HEK293 (cell line): ENCODE results near the gene CHST8.

ENCODE experiments used
- HOXD13 ChIP-seq: sonication (generic); formaldehyde crosslinking; IDR thresholded peaks from 2 replicates; pipeline ENCODE4 v1.8.0; 2022; ENCODE audit warnings: missing genetic modification reagents, borderline replicate concordance
- KLF1 ChIP-seq: fragments of 450-650 bp; formaldehyde crosslinking; IDR thresholded peaks from 2 replicates; pipeline ENCODE4 v1.5.1; 2016; ENCODE audit warnings: missing biosample characterization, missing genetic modification characterization
- PRDM1 ChIP-seq: fragments of 450-650 bp; formaldehyde crosslinking; IDR thresholded peaks from 2 replicates; pipeline ENCODE4; 2016; ENCODE audit warnings: missing biosample characterization, missing genetic modification characterization
- TCF7L2 ChIP-seq: IDR thresholded peaks from 2 replicates; pipeline ENCODE4 v1.6.1; 2011; ENCODE audit warnings: low read depth, mild to moderate bottlenecking, inconsistent platforms, low read length, moderate library complexity, borderline replicate concordance
- ZBTB8A ChIP-seq: fragments of 450-650 bp; formaldehyde crosslinking; IDR thresholded peaks from 2 replicates; pipeline ENCODE4 v1.5.1; 2016; ENCODE audit warnings: missing biosample characterization, missing genetic modification characterization
- ZFHX2 ChIP-seq: fragments of 450-650 bp; formaldehyde crosslinking; conservative IDR thresholded peaks from 2 replicates; pipeline ENCODE4 v1.5.1; 2016; ENCODE audit warnings: missing biosample characterization, missing genetic modification characterization
- ZNF121 ChIP-seq: fragments of 450-650 bp; formaldehyde crosslinking; IDR thresholded peaks from 2 replicates; pipeline ENCODE4 v1.5.1; 2016; ENCODE audit warnings: missing biosample characterization, missing genetic modification characterization
- ZNF133 ChIP-seq: fragments of 450-650 bp; formaldehyde crosslinking; IDR thresholded peaks from 2 replicates; pipeline ENCODE4 v1.5.1; 2016; ENCODE audit warnings: missing biosample characterization, missing genetic modification characterization
- ZNF138 ChIP-seq: fragments of 450-650 bp; formaldehyde crosslinking; IDR thresholded peaks from 2 replicates; pipeline ENCODE4 v1.5.1; 2016; ENCODE audit warnings: missing biosample characterization, missing genetic modification characterization, borderline replicate concordance
- ZNF157 ChIP-seq: fragments of 450-650 bp; formaldehyde crosslinking; IDR thresholded peaks from 2 replicates; pipeline ENCODE4 v1.5.1; 2016; ENCODE audit warnings: missing biosample characterization, missing genetic modification characterization
- ZNF2 ChIP-seq: fragments of 450-650 bp; formaldehyde crosslinking; IDR thresholded peaks from 2 replicates; pipeline ENCODE4 v1.5.1; 2016; ENCODE audit warnings: missing biosample characterization, missing genetic modification characterization
- ZNF221 ChIP-seq: fragments of 450-650 bp; formaldehyde crosslinking; IDR thresholded peaks from 2 replicates; pipeline ENCODE4 v1.5.1; 2017; ENCODE audit warnings: missing biosample characterization, missing genetic modification characterization, borderline replicate concordance
- ZNF248 ChIP-seq: fragments of 450-650 bp; formaldehyde crosslinking; IDR thresholded peaks from 2 replicates; pipeline ENCODE4 v1.5.1; 2017; ENCODE audit warnings: missing biosample characterization, missing genetic modification characterization
- ZNF561 ChIP-seq: fragments of 450-650 bp; IDR thresholded peaks from 2 replicates; pipeline ENCODE4 v1.5.1; 2018; ENCODE audit warnings: missing biosample characterization, missing genetic modification characterization, borderline replicate concordance
- ZNF596 ChIP-seq: fragments of 450-650 bp; IDR thresholded peaks from 2 replicates; pipeline ENCODE4 v1.5.0; 2018; ENCODE audit warnings: missing biosample characterization, mild to moderate bottlenecking, missing genetic modification characterization, moderate library complexity
- ZNF600 ChIP-seq: fragments of 450-650 bp; formaldehyde crosslinking; IDR thresholded peaks from 2 replicates; pipeline ENCODE4 v1.5.1; 2016; ENCODE audit warnings: missing biosample characterization, missing genetic modification characterization
- ZNF658 ChIP-seq: fragments of 450-650 bp; formaldehyde crosslinking; IDR thresholded peaks from 2 replicates; pipeline ENCODE4; 2016; ENCODE audit warnings: missing biosample characterization, missing genetic modification characterization
- ZNF664 ChIP-seq: fragments of 450-650 bp; formaldehyde crosslinking; IDR thresholded peaks from 2 replicates; pipeline ENCODE4 v1.5.1; 2016; ENCODE audit warnings: missing biosample characterization, missing genetic modification characterization
- ZNF776 ChIP-seq: fragments of 450-650 bp; formaldehyde crosslinking; IDR thresholded peaks from 2 replicates; pipeline ENCODE4 v1.5.0; 2017; ENCODE audit warnings: missing biosample characterization, missing genetic modification characterization, borderline replicate concordance
- ZNF843 ChIP-seq: fragments of 450-650 bp; formaldehyde crosslinking; IDR thresholded peaks from 2 replicates; pipeline ENCODE4 v1.5.1; 2016; ENCODE audit warnings: missing biosample characterization, missing genetic modification characterization
- TF ChIP-seq, protein P1 (sequence below): fragments of 450-650 bp; formaldehyde crosslinking; conservative IDR thresholded peaks from 2 replicates; pipeline ENCODE4 v1.5.1; 2016; ENCODE audit warnings: low read depth, missing biosample characterization, missing genetic modification characterization
- TF ChIP-seq, protein P2 (sequence below): fragments of 450-650 bp; IDR thresholded peaks from 2 replicates; pipeline ENCODE4 v1.5.1; 2018; ENCODE audit warnings: missing biosample characterization, missing genetic modification characterization
- TF ChIP-seq, protein P3 (sequence below): fragments of 450-650 bp; formaldehyde crosslinking; IDR thresholded peaks from 2 replicates; pipeline ENCODE4 v1.5.1; 2017; ENCODE audit warnings: missing biosample characterization, missing genetic modification characterization
- TF ChIP-seq, protein P4 (sequence below): fragments of 450-650 bp; formaldehyde crosslinking; IDR thresholded peaks from 2 replicates; pipeline ENCODE4 v1.5.0; 2017; ENCODE audit warnings: missing biosample characterization, missing genetic modification characterization, borderline replicate concordance
- TF ChIP-seq, protein P5 (sequence below): fragments of 450-650 bp; formaldehyde crosslinking; IDR thresholded peaks from 2 replicates; pipeline ENCODE4; 2016; ENCODE audit warnings: missing biosample characterization, missing genetic modification characterization
- TF ChIP-seq, protein P6 (sequence below): fragments of 450-650 bp; formaldehyde crosslinking; IDR thresholded peaks from 2 replicates; pipeline ENCODE4 v1.5.1; 2017; ENCODE audit warnings: missing biosample characterization, missing genetic modification characterization

The CHST8 gene

DNA sequence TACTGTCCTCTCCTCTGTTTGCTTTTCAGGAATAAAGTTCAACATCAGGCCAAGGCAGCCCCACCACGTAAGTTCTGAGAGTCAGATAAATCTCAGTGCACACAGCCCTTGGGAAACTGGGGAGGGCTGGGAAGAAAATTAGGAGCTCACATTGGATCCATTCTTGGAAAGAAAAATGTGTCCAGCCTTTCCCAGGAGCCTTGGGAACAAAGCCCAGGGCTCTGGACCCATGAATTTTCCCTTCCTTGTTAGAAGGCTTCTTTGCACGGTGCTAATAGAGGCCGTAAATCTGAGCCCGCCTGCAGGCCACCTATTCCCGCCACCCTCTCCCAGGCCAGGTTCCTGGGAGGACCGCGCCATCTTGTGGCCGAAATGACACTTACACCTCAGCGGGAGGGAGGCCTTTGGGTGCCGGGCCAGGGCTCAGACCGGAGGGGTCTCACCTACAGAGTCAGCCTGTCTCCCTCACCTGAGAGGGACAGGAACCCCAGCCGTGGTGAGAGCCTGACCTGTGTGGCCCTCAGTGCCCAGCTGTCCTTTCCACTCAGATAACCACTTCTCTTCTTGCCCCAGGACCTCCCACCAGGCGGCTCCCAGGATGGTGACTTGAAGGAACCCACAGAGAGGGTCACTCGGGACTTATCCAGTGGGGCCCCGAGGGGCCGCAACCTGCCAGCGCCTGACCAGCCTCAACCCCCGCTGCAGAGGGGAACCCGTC is 149.8 kb downstream of the CHST8 start (continued):
- TF ChIP-seq, protein P1, sequence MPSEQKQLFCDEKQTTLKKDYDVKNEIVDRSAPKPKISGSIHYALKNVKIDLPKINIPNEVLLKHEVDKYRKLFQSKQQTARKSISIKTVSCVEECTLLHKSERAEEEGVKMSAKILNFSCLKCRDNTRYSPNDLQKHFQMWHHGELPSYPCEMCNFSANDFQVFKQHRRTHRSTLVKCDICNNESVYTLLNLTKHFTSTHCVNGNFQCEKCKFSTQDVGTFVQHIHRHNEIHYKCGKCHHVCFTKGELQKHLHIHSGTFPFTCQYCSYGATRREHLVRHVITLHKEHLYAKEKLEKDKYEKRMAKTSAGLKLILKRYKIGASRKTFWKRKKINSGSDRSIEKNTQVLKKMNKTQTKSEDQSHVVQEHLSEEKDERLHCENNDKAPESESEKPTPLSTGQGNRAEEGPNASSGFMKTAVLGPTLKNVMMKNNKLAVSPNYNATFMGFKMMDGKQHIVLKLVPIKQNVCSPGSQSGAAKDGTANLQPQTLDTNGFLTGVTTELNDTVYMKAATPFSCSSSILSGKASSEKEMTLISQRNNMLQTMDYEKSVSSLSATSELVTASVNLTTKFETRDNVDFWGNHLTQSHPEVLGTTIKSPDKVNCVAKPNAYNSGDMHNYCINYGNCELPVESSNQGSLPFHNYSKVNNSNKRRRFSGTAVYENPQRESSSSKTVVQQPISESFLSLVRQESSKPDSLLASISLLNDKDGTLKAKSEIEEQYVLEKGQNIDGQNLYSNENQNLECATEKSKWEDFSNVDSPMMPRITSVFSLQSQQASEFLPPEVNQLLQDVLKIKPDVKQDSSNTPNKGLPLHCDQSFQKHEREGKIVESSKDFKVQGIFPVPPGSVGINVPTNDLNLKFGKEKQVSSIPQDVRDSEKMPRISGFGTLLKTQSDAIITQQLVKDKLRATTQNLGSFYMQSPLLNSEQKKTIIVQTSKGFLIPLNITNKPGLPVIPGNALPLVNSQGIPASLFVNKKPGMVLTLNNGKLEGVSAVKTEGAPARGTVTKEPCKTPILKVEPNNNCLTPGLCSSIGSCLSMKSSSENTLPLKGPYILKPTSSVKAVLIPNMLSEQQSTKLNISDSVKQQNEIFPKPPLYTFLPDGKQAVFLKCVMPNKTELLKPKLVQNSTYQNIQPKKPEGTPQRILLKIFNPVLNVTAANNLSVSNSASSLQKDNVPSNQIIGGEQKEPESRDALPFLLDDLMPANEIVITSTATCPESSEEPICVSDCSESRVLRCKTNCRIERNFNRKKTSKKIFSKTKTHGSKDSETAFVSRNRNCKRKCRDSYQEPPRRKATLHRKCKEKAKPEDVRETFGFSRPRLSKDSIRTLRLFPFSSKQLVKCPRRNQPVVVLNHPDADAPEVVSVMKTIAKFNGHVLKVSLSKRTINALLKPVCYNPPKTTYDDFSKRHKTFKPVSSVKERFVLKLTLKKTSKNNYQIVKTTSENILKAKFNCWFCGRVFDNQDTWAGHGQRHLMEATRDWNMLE (tag by site-specific recombination): no peak
- TF ChIP-seq ZNF600 (tag by site-specific recombination) (no peak; the same call in 1 of the 2 replicates), ZFHX2 (tag by site-specific recombination) (no peak), ZNF561 (peak; percentile 93; the same call in 1 of the 2 replicates), ZNF133 (tag by site-specific recombination) (no peak), ZNF221 (tag by site-specific recombination) (no peak), ZNF248 (tag by site-specific recombination) (no peak), ZNF121 (0 out of 2 replicates have a peak, but pooled peaks have one; percentile 7), ZNF596 (tag by site-specific recombination) (no peak), ZBTB8A (tag by site-specific recombination) (peak; percentile 78), ZNF776 (tag by site-specific recombination) (no peak), ZNF664 (tag by site-specific recombination) (no peak), PRDM1 (tag by site-specific recombination) (no peak), KLF1 (tag by site-specific recombination) (no peak), ZNF2 (tag by site-specific recombination) (peak; percentile 97), HOXD13 (CRISPR knock-in tag) (no peak), ZNF658 (tag by site-specific recombination) (no peak), ZNF157 (tag by site-specific recombination) (no peak), TCF7L2 (no peak), ZNF843 (tag by site-specific recombination) (0 out of 2 replicates have a peak, but pooled peaks have one; percentile 37), ZNF138 (tag by site-specific recombination) (no peak)
- TF ChIP-seq, protein P2, sequence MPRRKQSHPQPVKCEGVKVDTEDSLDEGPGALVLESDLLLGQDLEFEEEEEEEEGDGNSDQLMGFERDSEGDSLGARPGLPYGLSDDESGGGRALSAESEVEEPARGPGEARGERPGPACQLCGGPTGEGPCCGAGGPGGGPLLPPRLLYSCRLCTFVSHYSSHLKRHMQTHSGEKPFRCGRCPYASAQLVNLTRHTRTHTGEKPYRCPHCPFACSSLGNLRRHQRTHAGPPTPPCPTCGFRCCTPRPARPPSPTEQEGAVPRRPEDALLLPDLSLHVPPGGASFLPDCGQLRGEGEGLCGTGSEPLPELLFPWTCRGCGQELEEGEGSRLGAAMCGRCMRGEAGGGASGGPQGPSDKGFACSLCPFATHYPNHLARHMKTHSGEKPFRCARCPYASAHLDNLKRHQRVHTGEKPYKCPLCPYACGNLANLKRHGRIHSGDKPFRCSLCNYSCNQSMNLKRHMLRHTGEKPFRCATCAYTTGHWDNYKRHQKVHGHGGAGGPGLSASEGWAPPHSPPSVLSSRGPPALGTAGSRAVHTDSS: no peak
- TF ChIP-seq, protein P3, sequence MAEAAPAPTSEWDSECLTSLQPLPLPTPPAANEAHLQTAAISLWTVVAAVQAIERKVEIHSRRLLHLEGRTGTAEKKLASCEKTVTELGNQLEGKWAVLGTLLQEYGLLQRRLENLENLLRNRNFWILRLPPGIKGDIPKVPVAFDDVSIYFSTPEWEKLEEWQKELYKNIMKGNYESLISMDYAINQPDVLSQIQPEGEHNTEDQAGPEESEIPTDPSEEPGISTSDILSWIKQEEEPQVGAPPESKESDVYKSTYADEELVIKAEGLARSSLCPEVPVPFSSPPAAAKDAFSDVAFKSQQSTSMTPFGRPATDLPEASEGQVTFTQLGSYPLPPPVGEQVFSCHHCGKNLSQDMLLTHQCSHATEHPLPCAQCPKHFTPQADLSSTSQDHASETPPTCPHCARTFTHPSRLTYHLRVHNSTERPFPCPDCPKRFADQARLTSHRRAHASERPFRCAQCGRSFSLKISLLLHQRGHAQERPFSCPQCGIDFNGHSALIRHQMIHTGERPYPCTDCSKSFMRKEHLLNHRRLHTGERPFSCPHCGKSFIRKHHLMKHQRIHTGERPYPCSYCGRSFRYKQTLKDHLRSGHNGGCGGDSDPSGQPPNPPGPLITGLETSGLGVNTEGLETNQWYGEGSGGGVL (tag by site-specific recombination): no peak
- TF ChIP-seq, protein P4, sequence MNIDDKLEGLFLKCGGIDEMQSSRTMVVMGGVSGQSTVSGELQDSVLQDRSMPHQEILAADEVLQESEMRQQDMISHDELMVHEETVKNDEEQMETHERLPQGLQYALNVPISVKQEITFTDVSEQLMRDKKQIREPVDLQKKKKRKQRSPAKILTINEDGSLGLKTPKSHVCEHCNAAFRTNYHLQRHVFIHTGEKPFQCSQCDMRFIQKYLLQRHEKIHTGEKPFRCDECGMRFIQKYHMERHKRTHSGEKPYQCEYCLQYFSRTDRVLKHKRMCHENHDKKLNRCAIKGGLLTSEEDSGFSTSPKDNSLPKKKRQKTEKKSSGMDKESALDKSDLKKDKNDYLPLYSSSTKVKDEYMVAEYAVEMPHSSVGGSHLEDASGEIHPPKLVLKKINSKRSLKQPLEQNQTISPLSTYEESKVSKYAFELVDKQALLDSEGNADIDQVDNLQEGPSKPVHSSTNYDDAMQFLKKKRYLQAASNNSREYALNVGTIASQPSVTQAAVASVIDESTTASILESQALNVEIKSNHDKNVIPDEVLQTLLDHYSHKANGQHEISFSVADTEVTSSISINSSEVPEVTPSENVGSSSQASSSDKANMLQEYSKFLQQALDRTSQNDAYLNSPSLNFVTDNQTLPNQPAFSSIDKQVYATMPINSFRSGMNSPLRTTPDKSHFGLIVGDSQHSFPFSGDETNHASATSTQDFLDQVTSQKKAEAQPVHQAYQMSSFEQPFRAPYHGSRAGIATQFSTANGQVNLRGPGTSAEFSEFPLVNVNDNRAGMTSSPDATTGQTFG (tag by site-specific recombination): no peak
- TF ChIP-seq, protein P5, sequence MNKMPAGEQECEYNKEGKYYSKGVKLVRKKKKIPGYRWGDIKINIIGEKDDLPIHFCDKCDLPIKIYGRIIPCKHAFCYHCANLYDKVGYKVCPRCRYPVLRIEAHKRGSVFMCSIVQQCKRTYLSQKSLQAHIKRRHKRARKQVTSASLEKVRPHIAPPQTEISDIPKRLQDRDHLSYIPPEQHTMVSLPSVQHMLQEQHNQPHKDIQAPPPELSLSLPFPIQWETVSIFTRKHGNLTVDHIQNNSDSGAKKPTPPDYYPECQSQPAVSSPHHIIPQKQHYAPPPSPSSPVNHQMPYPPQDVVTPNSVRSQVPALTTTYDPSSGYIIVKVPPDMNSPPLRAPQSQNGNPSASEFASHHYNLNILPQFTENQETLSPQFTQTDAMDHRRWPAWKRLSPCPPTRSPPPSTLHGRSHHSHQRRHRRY (tag by site-specific recombination): no peak; the same call in 1 of the 2 replicates
- TF ChIP-seq, protein P6, sequence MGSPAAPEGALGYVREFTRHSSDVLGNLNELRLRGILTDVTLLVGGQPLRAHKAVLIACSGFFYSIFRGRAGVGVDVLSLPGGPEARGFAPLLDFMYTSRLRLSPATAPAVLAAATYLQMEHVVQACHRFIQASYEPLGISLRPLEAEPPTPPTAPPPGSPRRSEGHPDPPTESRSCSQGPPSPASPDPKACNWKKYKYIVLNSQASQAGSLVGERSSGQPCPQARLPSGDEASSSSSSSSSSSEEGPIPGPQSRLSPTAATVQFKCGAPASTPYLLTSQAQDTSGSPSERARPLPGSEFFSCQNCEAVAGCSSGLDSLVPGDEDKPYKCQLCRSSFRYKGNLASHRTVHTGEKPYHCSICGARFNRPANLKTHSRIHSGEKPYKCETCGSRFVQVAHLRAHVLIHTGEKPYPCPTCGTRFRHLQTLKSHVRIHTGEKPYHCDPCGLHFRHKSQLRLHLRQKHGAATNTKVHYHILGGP (tag by site-specific recombination): peak; percentile 82
